HepG2 (cell line): ENCODE measurements around the gene CCDC170. TPM values are rescaled to one million over a fixed set of nuclear protein-coding genes. Genes with fewer than 3 reads are reported as not detected.

Source experiments
- ATAC-seq: fragments of 200-7000 bp; cut with Tn5 transposase; 3 replicates; pipeline ENCODE4 v1.9.1; 2020; ENCODE audit warnings: mild to moderate bottlenecking, moderate library complexity
- BruUV-seq: library from RNA; stranded (reverse); fragments of 400-500 nt; replicated peaks from 2 replicates; lab custom pipeline; 2021; lab: Mats Ljungman, UMichigan
- CTCF ChIA-PET: fragments of 300-600 bp; formaldehyde crosslinking; extraction: SDS; loops from one replicate; lab custom pipeline; 2021; ENCODE audit warnings: low total read pairs, inconsistent platforms, low intra/inter-chr PET ratio; lab: Yijun Ruan, JAX
- POLR2A ChIA-PET: fragments of 350-600 bp; sonication (Branson Sonifier 250); formaldehyde crosslinking; loops from one replicate; lab custom pipeline; 2020; ENCODE audit warnings: antibody characterized with exemption, inconsistent platforms; lab: Yijun Ruan, JAX
- DNase-seq: peaks from one replicate; pipeline ENCODE4 v3.0.0-alpha.2; 2015; ENCODE audit warnings: low spot score
- FAIRE-seq: peaks from 3 replicates; lab custom pipeline; 2011; peaks lifted over from hg19 to GRCh38; lab: Jason Lieb, UNC
- H2AFZ ChIP-seq: one replicate; pipeline ENCODE4 v1.6.1; 2011; ENCODE audit warnings: low read length, inconsistent platforms
- H3K27ac ChIP-seq: fragments of 300-600 bp; 3 replicates; pipeline ENCODE4 v1.8.0; 2011; ENCODE audit warnings: mixed run types, mild to moderate bottlenecking, mixed read lengths, low read length, inconsistent platforms; ENCODE audit not compliant: insufficient read depth; ENCODE audit errors: extremely low read length
- H3K27me3 ChIP-seq, 2 experiments: fragments of 200-600 bp in 1 of 2; 2 replicates in 1 of 2; 3 replicates in 1 of 2; pipeline versions ENCODE4 v1.6.0 to v1.8.0; 2011; ENCODE audit warnings: low read length in 2 of 2, mild to moderate bottlenecking in 2 of 2, moderate library complexity in 2 of 2, inconsistent platforms in 1 of 2; ENCODE audit not compliant: insufficient read depth in 2 of 2, control insufficient read depth in 1 of 2
- H3K36me3 ChIP-seq, 2 experiments: fragments of 200-600 bp in 1 of 2; replicated peaks in 1 of 2; 2 replicates in 1 of 2; 3 replicates in 1 of 2; pipeline versions ENCODE4 v1.5.1 to v1.8.0; 2011; ENCODE audit warnings: low read length in 2 of 2, inconsistent platforms in 1 of 2; ENCODE audit not compliant: insufficient read depth in 2 of 2, control insufficient read depth in 1 of 2
- H3K4me1 ChIP-seq: 2 replicates; pipeline ENCODE4 v1.5.1; 2012; ENCODE audit warnings: low read length, inconsistent platforms; ENCODE audit not compliant: insufficient read depth
- H3K4me2 ChIP-seq: 2 replicates; pipeline ENCODE4 v1.6.0; 2011; ENCODE audit warnings: low read depth, low read length, inconsistent platforms
- H3K4me3 ChIP-seq, 3 experiments: fragments of 200-600 bp in 1 of 3; sonication (generic), shearing (Covaris generic) in 1 of 3; replicated peaks in 1 of 3; 2 replicates each; pipeline ENCODE4 v1.5.1; 2011 to 2016; ENCODE audit warnings: low read length in 3 of 3, inconsistent platforms in 2 of 3, low read depth in 2 of 3, mild to moderate bottlenecking in 2 of 3, control low read depth in 1 of 3, mixed read lengths in 1 of 3; ENCODE audit not compliant: insufficient read depth in 1 of 3
- H3K79me2 ChIP-seq: one replicate; pipeline ENCODE4 v1.6.1; 2011; ENCODE audit warnings: low read length, inconsistent platforms; ENCODE audit not compliant: insufficient read depth
- H3K9ac ChIP-seq: 2 replicates; pipeline ENCODE4 v1.6.0; 2011; ENCODE audit warnings: mild to moderate bottlenecking, low read depth, low read length, inconsistent platforms; ENCODE audit not compliant: insufficient read depth
- H3K9me3 ChIP-seq: 2 replicates; pipeline ENCODE4 v1.5.1; 2012; ENCODE audit warnings: mild to moderate bottlenecking, low read length
- H4K20me1 ChIP-seq: 2 replicates; pipeline ENCODE4 v1.6.0; 2011; ENCODE audit warnings: inconsistent platforms, mild to moderate bottlenecking, low read length, moderate library complexity; ENCODE audit not compliant: insufficient read depth
- CREB1 ChIP-seq, 2 experiments: fragments of 450-650 bp in 1 of 2; IDR thresholded peaks; 2 replicates each; pipeline ENCODE4 v1.6.1; 2016 to 2017; ENCODE audit warnings: control low read depth in 1 of 2, mild to moderate bottlenecking in 1 of 2, missing compliant biosample characterization in 1 of 2, missing genetic modification characterization in 1 of 2
- GATA4 ChIP-seq: sonication (generic); IDR thresholded peaks from 2 replicates; pipeline ENCODE4 v1.6.1; 2016; ENCODE audit warnings: antibody characterized with exemption, low read depth, borderline replicate concordance
- IRF1 ChIP-seq: sonication (generic); formaldehyde crosslinking; IDR thresholded peaks from 2 replicates; pipeline ENCODE4 v1.4.0; 2020; ENCODE audit warnings: low read depth, mild to moderate bottlenecking, missing genetic modification reagents
- KLF9 ChIP-seq: IDR thresholded peaks from 2 replicates; pipeline ENCODE4 v1.6.1; 2016; ENCODE audit warnings: low read depth
- NRL ChIP-seq: sonication (generic); formaldehyde crosslinking; IDR thresholded peaks from 2 replicates; pipeline ENCODE4 v1.5.0; 2020; ENCODE audit warnings: missing genetic modification reagents, mild to moderate bottlenecking, moderate library complexity, borderline replicate concordance
- PCBP2 ChIP-seq: fragments of 200-400 bp; formaldehyde crosslinking; optimal IDR thresholded peaks from 2 replicates; pipeline ENCODE3; 2018; ENCODE audit warnings: low read length, low read depth; ENCODE audit not compliant: poor library complexity, severe bottlenecking
- RAD51 ChIP-seq: fragments of 450-650 bp; IDR thresholded peaks from 2 replicates; pipeline ENCODE4 v1.6.1; 2016; ENCODE audit warnings: borderline replicate concordance
- RFXAP ChIP-seq: sonication (generic); formaldehyde crosslinking; IDR thresholded peaks from 2 replicates; pipeline ENCODE4 v1.4.0; 2020; ENCODE audit warnings: missing genetic modification reagents, borderline replicate concordance
- ZNF318 ChIP-seq: sonication (generic); formaldehyde crosslinking; IDR thresholded peaks from 2 replicates; pipeline ENCODE4 v1.4.0; 2020; ENCODE audit warnings: mild to moderate bottlenecking, missing genetic modification reagents
- ZNF441 ChIP-seq: sonication (generic); formaldehyde crosslinking; IDR thresholded peaks from 2 replicates; pipeline ENCODE4 v1.7.0; 2021; ENCODE audit warnings: missing genetic modification reagents, borderline replicate concordance
- ZNF446 ChIP-seq: sonication (generic); formaldehyde crosslinking; IDR thresholded peaks from 2 replicates; pipeline ENCODE4 v1.5.0; 2020; ENCODE audit warnings: mild to moderate bottlenecking, missing genetic modification reagents
- in situ Hi-C: cut with HindIII; loops from 2 replicates; pipeline ENCODE4 v1.10.0; 2017; ENCODE audit warnings: low pct_unique_long_range_greater_than_20kb; ENCODE audit not compliant: extremely low pct_ligation_motif_present
- intact Hi-C: fragments of 100-400 bp; cut with micrococcal nuclease; formaldehyde crosslinking; loops from one replicate; pipeline ENCODE4 v1.10.0; 2022; ENCODE audit not compliant: unreplicated experiment
- polyA plus RNA-seq, 8 experiments: library from polyadenylated mRNA; depleted of rRNA in 3 of 8; stranded (reverse) in 7 of 8; unstranded in 1 of 8; fragments of >200 nt; fragmentation: Illumina TruSeq in 4 of 8; extraction: Trizol in 4 of 8; gene quantifications; 2 replicates each; pipeline versions ENCODE4 v1.2.1 to v1.2.3, GENCODE V29; 2011 to 2016; ENCODE audit warnings: low read depth in 4 of 8, missing spikeins in 1 of 8, mixed read lengths in 1 of 8; ENCODE audit not compliant: insufficient read depth in 1 of 8
- total RNA-seq, 5 experiments: library from RNA; depleted of rRNA; stranded (reverse); fragments of >200 nt; fragmentation: Illumina TruSeq; extraction: Trizol; gene quantifications; 2 replicates each; pipeline ENCODE4 v1.2.3, GENCODE V29; 2016; ENCODE audit warnings: low read depth in 1 of 5
- TF ChIP-seq, protein P1 (sequence below): IDR thresholded peaks from 2 replicates; pipeline ENCODE4 v1.4.0; 2020; ENCODE audit warnings: mild to moderate bottlenecking, missing genetic modification reagents

The CCDC170 gene
- total and polyA plus RNA-seq, 2 of the 13 experiments (the other 11 are each of a cell fraction or from before 2014, with no cell fraction given) = 0.90 to 5.1 TPM

GRCh38 chr6:151630387-151630786 lies 136.6 kb downstream of the CCDC170 start:
- CTCF ChIA-PET = no interaction called here
- intact Hi-C loops = loop anchor here (5.0 kb wide), 1 partner anchor 138 kb away; the partner anchor contains the start of gene CCDC170
- Histone ChIP-seq H3K27me3 (no peaks in the 10 kb centered on the region), H3K9ac (no peak overlapping the region), H3K4me3 (no peak overlapping the region), H3K4me2 (no peak overlapping the region), H2AFZ (no peak overlapping the region), H3K36me3 (no peaks in the 10 kb centered on the region), H3K4me1 (peaks cover 40% of the 10 kb centered on the region), H3K79me2 (no peaks in the 10 kb centered on the region), H3K9me3 (no peaks in the 10 kb centered on the region), H4K20me1 (no peaks in the 10 kb centered on the region), H3K27ac (no peak overlapping the region)
- POLR2A ChIA-PET = no interaction called here
- FAIRE-seq (no peak), ATAC-seq (no peak), DNase-seq (no peak)
- in situ Hi-C loops = no loop called here
- BruUV-seq = no TSS peak
- TF ChIP-seq ZNF446 (CRISPR knock-in tag) (no peak), CREB1 (IDR thresholded peaks at IDR 0.05) (no peak), CREB1 (CRISPR knock-in tag; IDR thresholded peaks at IDR 0.05) (no peak), ZNF318 (CRISPR knock-in tag) (no peak), GATA4 (no peak), KLF9 (CRISPR knock-in tag) (no peak), RAD51 (no peak), NRL (CRISPR knock-in tag) (no peak), PCBP2 (no peak), ZNF441 (CRISPR knock-in tag) (no peak), RFXAP (CRISPR knock-in tag) (no peak), IRF1 (CRISPR knock-in tag) (no peak)
- TF ChIP-seq, protein P1, sequence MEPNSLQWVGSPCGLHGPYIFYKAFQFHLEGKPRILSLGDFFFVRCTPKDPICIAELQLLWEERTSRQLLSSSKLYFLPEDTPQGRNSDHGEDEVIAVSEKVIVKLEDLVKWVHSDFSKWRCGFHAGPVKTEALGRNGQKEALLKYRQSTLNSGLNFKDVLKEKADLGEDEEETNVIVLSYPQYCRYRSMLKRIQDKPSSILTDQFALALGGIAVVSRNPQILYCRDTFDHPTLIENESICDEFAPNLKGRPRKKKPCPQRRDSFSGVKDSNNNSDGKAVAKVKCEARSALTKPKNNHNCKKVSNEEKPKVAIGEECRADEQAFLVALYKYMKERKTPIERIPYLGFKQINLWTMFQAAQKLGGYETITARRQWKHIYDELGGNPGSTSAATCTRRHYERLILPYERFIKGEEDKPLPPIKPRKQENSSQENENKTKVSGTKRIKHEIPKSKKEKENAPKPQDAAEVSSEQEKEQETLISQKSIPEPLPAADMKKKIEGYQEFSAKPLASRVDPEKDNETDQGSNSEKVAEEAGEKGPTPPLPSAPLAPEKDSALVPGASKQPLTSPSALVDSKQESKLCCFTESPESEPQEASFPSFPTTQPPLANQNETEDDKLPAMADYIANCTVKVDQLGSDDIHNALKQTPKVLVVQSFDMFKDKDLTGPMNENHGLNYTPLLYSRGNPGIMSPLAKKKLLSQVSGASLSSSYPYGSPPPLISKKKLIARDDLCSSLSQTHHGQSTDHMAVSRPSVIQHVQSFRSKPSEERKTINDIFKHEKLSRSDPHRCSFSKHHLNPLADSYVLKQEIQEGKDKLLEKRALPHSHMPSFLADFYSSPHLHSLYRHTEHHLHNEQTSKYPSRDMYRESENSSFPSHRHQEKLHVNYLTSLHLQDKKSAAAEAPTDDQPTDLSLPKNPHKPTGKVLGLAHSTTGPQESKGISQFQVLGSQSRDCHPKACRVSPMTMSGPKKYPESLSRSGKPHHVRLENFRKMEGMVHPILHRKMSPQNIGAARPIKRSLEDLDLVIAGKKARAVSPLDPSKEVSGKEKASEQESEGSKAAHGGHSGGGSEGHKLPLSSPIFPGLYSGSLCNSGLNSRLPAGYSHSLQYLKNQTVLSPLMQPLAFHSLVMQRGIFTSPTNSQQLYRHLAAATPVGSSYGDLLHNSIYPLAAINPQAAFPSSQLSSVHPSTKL (CRISPR knock-in tag) = no peak
